GM10266 (cell line): ENCODE measurements around the gene POLN.
A peak's percentile ranks its signal among the peaks of the same experiment; 100 is the strongest.

Experiments used
- DNase-seq: peaks from one replicate; pipeline ENCODE4 v3.0.0; 2012; ENCODE audit errors: extremely low spot score
- TF ChIP-seq, protein P1 (sequence below): IDR thresholded peaks from 2 replicates; pipeline ENCODE4 v1.5.1; 2012; ENCODE audit warnings: mild to moderate bottlenecking, low read depth; ENCODE audit not compliant: control insufficient read depth, insufficient read depth; ENCODE audit errors: missing control alignments

POLN gene

GRCh38 chr4:2265113-2266110 is 23.5 kb upstream of the POLN start:
- DNase-seq = no peak
- TF ChIP-seq, protein P1, sequence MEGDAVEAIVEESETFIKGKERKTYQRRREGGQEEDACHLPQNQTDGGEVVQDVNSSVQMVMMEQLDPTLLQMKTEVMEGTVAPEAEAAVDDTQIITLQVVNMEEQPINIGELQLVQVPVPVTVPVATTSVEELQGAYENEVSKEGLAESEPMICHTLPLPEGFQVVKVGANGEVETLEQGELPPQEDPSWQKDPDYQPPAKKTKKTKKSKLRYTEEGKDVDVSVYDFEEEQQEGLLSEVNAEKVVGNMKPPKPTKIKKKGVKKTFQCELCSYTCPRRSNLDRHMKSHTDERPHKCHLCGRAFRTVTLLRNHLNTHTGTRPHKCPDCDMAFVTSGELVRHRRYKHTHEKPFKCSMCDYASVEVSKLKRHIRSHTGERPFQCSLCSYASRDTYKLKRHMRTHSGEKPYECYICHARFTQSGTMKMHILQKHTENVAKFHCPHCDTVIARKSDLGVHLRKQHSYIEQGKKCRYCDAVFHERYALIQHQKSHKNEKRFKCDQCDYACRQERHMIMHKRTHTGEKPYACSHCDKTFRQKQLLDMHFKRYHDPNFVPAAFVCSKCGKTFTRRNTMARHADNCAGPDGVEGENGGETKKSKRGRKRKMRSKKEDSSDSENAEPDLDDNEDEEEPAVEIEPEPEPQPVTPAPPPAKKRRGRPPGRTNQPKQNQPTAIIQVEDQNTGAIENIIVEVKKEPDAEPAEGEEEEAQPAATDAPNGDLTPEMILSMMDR = no peak

- TF ChIP-seq, protein P1 = no peak
- no peak for DNase-seq
Observed at GRCh38 chr4:2264481-2265041, 22.6 kb upstream of the POLN start.

GRCh38 chr4:2263926-2264321 is 22.0 kb upstream of the POLN start:
- TF ChIP-seq, protein P1 = no peak
- no peak for DNase-seq

DNA sequence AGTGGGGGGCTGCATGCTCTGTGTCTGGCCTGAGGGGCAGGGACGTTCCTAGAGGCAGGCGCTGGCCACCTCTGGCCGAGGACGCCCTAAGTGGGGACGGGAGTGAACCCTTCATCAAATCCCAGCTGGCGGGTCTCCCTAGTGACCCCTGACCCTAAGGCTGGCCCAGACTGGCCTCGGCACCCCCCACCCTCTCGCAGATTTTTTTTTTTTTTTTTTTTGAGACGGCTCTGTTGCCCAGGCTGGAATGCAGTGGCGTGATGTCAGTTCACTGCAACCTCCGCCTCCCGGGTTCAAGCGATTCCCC is 21.0 kb upstream of the POLN start:
- no peak for DNase-seq
- TF ChIP-seq, protein P1 = no peak

DNA sequence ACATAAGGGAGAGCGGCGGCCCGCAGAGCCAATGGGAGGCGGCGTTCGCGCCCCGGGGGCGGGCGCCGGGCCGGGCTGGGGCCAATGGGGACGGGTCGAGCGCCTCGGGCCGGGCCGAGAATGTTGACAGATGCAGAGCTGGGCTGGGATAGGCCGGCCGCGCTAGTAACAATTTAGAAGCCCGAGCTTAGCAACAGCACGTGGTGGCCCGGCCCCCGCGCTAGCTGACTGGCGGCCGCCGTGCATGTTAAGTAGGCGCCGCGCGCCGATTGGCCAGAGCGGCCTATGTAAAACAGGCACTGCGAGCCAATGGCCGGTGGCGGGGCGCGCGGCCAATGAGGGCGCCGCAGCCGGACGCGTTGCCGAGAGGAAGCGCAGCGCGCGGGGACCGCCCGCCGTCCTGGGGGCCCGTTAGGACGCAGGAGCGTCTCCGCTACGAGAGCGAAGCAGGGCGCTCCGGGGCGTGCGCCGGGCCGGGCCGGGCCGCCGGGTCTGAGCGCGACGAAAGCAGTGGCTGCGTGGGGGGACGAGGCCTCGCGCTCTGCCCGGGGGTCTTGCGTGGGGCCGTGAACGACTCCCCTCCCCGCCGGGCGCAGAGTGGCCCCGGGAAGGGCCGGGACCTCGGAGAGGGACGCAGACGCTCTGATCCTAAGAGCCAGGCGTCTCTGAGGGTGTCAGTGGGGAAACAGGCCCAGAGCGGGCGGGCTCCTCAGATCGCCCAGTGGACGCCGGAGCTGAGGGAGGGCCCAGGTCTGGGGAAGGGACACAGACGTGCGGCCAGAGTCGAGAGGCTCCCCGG is 20.4 kb upstream of the POLN start:
- peak; percentile 100 for DNase-seq
- TF ChIP-seq, protein P1 = no peak

DNA sequence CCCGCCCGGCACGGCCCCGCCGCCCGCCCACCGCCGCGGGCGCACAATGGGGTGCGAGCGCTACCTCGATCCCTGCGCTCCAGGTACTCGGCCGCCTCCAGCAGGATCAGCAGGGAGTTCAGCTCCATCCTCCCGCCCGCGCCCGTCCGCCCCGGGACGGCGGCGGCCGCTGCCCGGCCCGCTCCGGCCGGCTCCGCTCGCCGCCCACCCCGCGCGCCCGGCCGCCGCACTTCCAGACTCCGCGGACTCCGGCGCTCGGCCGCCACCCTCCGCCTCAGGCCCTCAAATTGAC is 19.9 kb upstream of the POLN start, which contains the start of gene MXD4:
Gene MXD4 (minus strand): TSS at position 257 of the 292 bp plus-strand sequence. CDS start 129 bp downstream, at position 128.
- TF ChIP-seq, protein P1 = no peak
- DNase-seq = no peak
